GM21447 (cell line): ENCODE results near the gene KIF7.
"Not testable (repeated sequence)": the region's sequence is repeated elsewhere in the genome, so short reads cannot be mapped to it uniquely, and the experiment has no call there.

Experiments
- ATAC-seq: cut with Tn5 transposase; IDR thresholded peaks from one replicate; pipeline ENCODE4 v1.9.1; 2021; ENCODE audit not compliant: unreplicated experiment

The KIF7 gene, protein sequence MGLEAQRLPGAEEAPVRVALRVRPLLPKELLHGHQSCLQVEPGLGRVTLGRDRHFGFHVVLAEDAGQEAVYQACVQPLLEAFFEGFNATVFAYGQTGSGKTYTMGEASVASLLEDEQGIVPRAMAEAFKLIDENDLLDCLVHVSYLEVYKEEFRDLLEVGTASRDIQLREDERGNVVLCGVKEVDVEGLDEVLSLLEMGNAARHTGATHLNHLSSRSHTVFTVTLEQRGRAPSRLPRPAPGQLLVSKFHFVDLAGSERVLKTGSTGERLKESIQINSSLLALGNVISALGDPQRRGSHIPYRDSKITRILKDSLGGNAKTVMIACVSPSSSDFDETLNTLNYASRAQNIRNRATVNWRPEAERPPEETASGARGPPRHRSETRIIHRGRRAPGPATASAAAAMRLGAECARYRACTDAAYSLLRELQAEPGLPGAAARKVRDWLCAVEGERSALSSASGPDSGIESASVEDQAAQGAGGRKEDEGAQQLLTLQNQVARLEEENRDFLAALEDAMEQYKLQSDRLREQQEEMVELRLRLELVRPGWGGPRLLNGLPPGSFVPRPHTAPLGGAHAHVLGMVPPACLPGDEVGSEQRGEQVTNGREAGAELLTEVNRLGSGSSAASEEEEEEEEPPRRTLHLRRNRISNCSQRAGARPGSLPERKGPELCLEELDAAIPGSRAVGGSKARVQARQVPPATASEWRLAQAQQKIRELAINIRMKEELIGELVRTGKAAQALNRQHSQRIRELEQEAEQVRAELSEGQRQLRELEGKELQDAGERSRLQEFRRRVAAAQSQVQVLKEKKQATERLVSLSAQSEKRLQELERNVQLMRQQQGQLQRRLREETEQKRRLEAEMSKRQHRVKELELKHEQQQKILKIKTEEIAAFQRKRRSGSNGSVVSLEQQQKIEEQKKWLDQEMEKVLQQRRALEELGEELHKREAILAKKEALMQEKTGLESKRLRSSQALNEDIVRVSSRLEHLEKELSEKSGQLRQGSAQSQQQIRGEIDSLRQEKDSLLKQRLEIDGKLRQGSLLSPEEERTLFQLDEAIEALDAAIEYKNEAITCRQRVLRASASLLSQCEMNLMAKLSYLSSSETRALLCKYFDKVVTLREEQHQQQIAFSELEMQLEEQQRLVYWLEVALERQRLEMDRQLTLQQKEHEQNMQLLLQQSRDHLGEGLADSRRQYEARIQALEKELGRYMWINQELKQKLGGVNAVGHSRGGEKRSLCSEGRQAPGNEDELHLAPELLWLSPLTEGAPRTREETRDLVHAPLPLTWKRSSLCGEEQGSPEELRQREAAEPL (N-terminal part only)

DNA sequence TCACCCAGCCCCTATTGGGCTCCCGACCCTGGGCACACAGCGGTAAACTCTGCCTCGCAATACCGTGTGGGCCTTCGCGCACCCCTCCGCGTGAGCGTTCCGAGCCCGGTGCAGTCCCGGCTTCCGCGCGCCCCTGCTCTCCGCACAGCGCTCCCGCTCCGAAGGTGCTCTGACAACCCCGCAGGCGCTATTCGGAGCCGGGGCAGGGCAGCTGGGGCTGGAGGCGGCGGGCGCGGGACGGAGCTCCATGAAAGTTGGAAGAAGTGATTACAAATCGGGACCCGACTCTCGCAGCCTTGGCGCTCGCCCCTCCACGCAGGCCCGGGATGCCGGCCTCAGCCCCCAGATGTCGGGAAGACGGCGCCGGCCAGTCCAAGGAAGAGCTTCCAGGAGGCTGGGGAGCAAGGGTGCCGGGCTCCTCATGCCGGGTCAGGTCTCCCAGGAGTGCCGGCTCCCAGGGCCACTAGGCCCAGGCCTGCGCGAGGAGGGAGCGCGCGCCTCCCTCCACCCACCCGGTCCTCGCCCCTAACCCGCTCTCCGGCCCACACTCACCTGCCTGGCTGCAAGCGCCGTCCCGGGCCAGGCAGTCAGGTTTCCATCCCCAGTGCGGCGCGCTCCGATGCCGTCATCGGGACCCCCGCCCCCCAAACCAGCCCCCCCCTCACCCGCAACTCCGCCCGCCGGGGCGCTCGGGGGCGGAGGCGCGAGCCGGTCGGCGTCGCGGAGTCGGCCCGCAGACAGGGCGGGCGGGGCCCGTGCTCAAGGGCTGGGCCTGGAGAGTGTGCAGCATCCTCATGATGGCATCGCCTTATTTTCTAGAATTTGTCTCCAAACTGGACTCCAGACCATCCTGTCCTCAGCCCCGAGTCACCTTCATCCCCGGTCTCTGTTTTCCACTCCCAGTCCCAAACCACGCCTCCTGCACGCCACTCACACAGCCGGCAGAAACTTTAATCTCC is at the start of gene KIF7:
Gene KIF7, minus strand, starts transcription at position 621 of the 959 bp plus-strand sequence. CDS start 2,537 bp downstream, outside the sequence.
- ATAC-seq: no peak

DNA sequence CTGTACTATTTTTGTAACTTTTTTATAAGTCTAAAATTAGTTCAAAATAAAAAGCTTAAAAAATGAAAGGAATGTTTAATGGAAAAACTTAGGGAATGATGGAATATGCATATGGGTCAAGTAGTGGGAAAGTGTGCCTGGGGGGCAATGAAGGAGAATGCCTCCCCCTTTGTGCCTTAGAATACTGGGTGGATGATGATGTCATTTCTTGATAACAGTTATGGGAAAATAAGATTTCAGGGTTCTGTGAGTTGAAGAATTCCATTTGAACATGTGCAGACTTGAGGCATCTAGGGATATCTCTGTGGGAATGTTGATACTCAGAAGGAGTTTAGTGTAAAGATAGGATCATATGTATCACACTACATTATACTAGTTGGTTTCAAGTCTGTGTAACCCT is 49.1 kb upstream of the KIF7 start:
- no peak for ATAC-seq

DNA sequence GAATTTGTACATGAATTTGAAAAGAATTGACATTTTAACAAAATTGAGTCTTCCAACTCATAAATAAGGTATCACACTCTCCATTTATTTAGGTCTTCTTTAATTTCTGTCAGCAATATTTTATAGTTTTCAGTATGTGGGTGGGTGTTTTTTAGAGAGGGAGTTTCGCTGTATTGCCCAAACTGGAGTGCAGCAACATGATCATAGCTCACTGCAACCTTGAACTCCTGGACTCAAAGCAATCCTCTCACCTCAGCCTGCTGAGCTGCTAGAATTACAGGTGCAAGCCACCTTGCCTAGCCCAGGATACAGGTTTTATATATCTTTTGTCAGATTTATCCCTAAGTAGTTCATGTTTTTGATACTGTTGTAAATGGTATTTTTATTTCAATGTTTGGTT is 39.9 kb upstream of the KIF7 start:
- ATAC-seq: no peak

DNA sequence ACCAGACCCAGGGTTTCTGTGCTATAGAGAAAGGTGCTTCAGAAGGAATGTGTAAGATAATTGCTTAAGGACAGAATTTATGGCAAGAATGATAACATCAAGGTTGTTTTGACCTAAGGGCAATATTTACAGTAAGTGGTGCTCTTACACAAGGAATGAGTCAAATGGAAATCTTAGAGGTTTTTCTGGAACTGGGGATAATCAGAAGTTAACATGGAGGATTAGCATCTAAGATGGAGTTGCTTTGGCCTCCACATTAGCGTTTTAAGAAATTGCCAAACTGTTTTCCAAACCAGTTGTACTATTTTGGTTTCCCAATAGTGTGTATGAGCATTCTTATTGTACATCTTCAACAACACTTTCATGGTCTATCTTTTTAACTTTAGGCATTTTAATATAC is 38.4 kb upstream of the KIF7 start:
- no peak for ATAC-seq

DNA sequence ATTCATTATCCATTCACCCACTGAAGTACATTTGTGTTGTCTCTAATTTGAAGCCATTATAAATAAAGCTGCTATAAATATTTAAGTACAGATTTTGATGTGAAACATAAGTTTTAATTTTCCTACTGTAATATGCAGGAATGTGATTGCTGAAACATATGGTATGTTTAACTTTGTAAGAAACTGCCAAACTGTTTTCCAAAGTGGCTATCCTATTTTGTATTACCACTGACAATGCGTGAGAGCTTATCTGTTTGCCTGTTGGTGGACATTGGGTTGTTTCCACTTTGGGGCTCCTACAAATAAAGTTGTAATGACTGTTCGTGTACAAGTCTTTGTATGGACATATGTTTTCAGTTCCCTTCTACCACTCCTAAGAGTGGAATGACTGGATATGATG is 37.8 kb upstream of the KIF7 start:
- no peak for ATAC-seq

DNA sequence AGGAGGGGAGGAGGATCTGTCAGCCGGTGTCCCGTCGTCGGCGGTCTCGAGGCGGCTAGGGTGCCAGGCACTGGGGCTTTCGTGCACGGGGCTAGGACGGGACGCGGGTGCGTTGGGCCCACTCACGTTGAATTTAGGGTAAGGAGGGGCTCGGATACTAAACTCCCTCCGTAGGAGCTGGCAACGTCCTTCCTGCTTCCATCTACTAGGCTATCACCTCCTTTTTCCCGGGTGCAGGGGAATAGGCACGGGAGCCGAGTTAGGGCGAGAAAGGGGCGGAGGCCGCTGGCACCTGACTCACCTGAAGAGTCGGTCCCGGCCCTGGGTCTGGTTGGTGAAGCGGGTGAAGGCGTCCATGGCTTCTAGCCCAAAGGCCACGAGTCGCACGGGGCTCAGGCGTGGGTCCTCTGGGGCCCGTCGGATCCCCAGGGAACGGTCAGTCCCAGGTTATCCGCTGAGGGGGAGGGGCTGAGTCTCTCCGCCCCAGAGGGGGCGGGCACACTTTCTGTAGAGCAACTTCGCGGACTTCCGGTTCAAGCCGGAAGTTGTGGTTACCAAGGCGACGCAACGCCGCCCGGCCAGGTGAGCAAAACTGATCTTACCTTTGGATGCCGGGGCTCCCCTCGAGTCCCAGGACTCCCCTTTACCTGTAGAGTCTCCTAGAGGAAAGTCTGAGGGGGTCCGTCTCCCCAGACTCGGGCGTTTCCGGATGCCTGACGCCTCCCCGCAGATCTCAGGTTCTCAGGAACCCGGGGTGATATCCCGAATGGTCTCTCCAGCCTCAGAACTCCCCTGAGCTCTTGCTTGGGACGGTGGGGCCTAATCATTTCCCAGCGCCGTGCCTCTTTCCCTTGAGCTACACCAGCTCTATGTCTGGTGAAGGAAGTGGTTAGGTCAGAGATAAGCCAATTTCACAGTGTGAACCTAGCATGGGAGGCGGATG is 35.3 kb upstream of the KIF7 start, which contains the start of the genes PEX11A and WDR93:
Gene PEX11A, minus strand, starts transcription at position 479 of the 943 bp plus-strand sequence. Its CDS starts 122 bp downstream, at position 357.
Gene WDR93, plus strand, starts transcription at position 536 of the 943 bp plus-strand sequence. CDS start 10,936 bp downstream, outside the sequence.
- ATAC-seq: peak; percentile 90

DNA sequence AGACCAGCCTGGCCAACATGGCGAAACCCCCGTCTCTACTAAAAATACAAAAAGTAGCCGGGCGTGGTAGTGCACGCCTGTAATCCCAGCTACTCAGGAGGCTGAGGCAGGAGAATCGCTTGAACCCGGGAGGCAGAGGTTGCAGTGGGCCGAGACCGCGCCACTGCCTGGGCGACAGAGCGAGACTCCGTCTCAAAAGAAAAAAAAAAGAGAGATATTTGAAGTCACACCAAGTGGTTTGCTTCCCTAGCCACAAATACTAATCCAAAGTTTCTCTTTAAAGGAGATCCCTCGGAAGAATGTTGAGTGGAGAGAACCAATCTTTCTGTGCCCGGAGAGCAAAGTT is 34.6 kb upstream of the KIF7 start:
- not testable (repeated sequence) for ATAC-seq

DNA sequence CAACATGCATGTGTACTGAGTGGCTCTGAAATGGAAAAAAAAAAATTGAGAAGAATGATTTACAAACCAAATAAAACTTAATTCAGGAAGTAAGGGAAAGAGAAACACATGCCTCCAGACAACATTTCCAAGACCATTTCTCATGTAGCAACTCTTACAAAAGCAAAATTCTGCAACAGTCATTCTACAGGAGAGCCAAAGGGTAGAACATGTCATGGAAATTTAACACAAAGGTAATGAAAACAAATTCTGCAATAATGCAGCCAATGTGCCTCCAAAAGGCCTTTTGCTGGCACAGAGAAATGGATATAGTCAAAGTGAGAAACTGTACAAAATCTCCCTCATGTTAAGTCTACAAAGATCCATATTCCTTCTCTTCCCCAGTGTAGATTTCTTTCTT is 31.3 kb upstream of the KIF7 start:
- ATAC-seq: no peak

DNA sequence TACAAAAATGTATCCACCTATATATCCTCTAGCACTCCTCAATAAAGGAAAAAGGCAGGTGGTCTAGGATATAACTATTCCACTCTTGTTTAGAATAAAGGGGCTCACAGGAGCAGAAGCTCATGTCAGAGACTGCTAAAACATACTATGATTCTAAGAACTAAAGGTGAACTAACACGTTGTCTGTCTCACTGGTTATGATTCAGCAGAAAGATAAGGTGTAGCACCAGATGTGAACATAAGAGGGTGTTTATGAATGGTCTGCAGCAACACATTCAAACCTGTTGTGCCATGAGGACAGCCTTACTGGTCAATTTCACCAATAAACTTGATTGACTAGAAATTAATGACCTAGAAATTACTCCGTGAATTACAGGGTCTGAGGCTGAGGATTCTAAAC is 30.7 kb upstream of the KIF7 start:
- ATAC-seq: no peak

DNA sequence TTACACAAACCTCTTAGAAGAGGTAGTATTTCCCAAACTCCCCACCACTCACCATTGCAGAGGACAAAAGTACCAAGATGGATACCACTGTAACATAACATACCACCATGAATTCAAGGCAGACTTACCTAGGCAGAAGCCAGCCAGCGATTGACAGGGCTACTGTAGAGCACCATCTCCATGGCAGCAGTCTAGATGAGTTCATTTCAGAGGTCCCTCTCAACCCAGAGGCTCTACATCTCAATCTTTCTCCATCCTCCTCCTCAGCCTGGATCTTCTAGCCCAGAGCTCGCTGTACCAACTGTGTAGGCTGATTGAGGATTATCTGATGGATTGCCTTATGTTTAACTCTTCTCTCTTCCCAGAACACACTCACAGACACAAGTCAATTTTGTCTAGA is 25.9 kb upstream of the KIF7 start:
- no peak for ATAC-seq

DNA sequence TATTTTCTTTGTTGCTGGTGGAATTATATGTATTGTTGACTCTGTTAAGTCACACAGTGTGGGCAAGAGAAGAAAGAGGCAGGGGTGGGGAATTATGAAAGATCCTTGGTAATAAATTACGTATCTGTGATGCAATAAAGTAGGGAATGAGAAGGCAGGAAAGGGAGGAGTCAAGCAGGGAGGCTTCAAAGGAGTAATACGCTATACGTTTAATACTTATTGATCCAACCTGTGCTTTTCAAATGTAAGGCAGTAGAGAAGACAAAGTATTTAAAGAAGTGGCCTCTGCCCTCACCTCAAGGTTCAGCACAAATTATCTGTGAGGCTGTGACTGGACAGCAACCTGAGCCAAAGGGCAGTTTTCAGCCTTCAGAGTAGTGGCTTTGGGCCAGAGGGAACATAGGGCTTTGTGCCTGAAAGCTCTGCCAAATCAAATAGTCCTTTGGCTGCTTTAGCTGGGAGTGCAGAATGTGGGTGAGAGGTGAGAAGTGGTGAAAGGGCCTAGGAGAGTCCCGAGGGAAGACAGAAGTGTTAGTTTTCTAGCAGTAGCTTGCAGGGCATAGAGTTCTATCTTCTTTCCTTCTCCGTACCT is 25.1 kb upstream of the KIF7 start:
- ATAC-seq: no peak

DNA sequence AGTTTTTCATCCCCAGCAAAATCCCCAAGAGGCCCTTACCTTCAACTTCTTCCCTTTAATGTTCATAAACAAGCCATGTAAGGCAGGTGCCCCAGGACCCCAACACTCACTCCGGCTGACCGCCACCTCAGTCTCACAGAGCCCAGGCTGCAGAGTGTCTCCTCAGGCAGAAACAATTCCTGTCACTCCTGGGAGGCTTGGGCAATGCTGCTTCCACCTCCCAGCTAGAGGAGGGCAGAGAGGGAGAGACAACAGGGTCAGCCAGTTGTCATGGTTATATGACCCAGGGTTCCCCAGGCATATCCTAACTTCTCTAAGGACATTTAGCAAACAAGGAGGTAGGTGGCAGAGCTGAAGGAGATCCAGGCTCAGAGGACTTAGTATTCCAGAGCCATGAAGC is 23.9 kb upstream of the KIF7 start, which contains the start of gene PLIN1:
Gene PLIN1, minus strand, starts transcription at position 156 of the 400 bp plus-strand sequence. CDS start 1,878 bp downstream, outside the sequence.
- ATAC-seq: no peak

DNA sequence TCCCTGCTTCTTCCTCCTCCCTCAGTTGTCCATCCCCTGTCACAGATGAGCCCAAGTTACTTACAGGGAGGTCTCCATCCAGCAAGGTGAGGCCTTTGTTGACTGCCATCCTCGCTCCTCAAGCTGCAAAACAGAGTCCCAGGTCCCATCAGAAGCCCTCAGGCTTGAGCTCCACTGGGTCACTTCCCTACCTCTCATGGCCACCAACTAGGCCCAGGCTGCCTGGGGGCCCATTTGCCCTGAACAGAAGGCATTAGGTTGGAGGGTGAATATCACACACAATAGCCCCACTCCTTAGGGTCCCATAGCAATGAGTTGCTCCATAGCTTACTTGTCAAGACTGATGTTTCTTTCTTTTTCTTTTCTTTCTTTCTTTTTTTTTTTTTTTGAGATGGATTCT is 22.1 kb upstream of the KIF7 start:
- ATAC-seq: no peak

DNA sequence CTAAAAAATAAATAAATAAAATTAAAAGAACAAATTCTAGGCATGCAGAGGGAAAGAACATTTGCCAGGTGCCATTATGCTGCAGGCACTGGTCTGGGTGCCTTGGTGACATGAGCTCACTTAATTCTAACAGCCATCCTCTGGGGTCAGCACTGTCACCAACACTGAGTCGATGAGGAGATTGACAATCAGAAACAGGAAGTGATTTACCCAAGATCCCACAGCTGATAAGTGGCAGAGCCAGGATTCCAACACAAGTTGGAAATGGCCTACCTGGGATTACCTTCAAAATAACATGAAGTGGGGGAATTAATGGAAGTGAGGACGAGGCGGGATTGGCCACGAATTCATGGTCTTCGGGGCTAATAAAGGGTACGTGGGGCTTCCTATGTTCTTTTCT is 20.3 kb upstream of the KIF7 start:
- no peak for ATAC-seq

DNA sequence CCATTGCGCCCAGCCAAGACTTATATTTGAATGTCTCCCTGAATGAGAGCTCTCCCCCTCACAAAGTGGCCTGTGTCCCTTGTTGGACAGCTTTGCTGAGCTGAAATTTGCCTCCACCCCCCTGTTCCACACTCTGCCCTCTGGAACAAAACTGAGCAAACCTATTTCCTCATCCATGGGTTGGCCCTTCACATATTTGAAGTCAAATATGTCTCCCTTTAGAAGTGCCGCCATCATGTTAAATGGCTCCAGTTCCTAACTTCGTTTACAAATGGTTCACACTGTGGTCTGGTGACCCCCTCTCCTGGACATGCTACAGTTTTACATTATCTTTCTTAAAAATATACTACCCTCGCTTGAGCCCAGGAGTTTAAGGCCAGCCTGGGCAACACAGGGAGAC is 19.3 kb upstream of the KIF7 start:
- ATAC-seq: no peak

DNA sequence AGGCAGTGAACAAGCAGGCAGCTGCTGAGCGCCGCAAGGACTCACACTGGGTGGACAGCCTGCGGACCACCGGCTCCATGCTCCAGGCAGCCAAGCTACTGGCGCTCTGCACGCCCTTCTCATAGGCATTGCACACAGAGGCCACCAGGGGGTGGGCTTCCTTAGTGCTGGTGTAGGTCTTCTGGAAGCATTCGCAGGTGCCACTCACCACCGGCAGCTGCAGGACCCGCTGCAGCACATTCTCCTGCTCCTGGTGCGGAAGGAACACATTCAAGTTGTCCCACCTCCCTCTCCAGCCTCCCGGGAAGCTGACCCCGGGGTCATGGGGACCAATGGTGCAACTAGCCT is 17.9 kb upstream of the KIF7 start:
- ATAC-seq: no peak

DNA sequence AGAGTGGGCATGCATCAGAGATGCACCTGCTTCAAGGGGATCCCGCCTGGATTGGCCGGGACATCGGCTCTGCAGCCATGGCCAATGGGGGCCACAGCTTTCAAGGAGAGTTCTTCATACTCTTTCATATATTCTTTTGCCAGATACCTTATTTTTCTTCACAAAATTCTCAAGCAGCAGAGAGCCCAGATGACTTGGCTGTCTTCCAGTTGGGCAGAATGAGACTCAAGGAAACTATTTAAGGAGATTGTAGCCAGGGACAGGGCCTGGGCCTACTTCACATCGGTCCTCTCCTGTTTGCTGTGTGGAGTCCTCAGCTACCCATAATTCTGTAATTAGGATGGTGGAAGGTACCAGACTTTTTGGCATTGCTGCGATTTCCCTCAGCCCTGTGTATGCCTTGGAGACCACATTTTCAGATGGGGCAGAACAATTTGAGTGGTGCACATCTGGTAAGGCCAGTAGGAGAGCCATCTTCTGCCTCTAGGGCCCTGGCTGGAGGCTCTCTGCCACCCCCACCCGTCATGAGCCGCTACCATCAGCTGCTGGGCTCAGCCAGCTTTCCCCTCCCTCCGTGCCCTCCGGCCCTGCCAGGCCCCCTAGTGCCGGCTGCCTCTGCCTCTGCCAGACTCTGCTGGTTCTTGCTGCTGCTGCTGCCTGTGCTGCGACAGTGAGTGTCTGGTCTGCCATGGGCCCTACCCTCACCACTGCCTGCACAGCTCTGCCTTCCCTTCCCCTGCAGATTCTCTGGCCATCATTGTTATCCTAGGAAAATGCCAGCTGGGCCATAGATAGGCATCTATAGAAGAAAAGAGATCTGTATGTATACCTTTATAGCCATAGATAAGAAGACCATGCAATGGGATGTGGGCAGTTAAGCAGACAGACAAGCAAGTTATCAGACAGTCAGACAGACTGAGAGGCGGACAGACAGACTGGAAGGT is 17.2 kb upstream of the KIF7 start:
- no peak for ATAC-seq
